GM12872 (cell line): ENCODE results near the gene REXO2.

Experiments used
- TF ChIP-seq, protein P1 (sequence below): IDR thresholded peaks from 3 replicates; pipeline ENCODE4 v1.5.1; 2011; ENCODE audit warnings: low read depth, mild to moderate bottlenecking, low read length, moderate library complexity; ENCODE audit not compliant: insufficient read depth

Gene REXO2

GRCh38 chr11:114399490-114400215, 39.6 kb upstream of the REXO2 start:
- TF ChIP-seq, protein P1, sequence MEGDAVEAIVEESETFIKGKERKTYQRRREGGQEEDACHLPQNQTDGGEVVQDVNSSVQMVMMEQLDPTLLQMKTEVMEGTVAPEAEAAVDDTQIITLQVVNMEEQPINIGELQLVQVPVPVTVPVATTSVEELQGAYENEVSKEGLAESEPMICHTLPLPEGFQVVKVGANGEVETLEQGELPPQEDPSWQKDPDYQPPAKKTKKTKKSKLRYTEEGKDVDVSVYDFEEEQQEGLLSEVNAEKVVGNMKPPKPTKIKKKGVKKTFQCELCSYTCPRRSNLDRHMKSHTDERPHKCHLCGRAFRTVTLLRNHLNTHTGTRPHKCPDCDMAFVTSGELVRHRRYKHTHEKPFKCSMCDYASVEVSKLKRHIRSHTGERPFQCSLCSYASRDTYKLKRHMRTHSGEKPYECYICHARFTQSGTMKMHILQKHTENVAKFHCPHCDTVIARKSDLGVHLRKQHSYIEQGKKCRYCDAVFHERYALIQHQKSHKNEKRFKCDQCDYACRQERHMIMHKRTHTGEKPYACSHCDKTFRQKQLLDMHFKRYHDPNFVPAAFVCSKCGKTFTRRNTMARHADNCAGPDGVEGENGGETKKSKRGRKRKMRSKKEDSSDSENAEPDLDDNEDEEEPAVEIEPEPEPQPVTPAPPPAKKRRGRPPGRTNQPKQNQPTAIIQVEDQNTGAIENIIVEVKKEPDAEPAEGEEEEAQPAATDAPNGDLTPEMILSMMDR = no peak

DNA sequence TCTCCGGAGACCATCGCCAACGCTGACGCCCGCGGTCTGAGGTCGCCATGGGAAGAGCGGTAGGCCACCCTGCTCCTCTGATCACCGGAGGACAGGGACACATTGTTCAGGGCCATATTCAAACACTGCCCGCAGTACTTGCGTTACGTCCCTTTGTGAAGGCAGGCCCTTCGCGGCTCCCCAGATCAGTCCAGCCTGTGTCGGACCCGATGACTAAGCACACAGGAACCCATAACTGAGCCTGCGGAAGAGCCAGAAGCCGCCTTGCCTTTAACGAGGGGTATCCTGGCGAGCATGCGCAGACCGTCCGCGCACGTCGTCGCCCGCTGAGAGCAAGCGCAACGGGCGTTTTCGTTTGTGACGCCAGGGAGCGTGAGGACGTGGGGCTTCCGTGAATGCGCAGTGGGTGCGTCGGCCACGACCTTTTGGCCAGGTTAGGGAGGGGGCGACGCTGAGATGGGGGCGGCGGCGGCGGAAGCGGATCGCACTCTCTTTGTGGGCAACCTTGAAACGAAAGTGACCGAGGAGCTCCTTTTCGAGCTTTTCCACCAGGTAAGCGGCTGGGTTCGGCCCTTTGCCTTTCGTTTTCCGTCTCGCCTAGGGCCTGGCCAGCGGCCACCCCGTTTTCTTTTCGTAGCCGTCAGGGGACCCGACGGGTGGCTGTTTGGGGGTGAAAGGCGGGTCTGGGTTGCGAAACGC, 38.9 kb upstream of the REXO2 start, which contains the start of the genes C11orf71 and RBM7:
TSS of gene C11orf71 (minus strand) at position 296 of the 699 bp plus-strand sequence. CDS start at position 116, 180 bp downstream.
TSS of gene RBM7 (plus strand) at position 451 of the 699 bp plus-strand sequence. CDS start at position 457, 6 bp downstream.
- TF ChIP-seq, protein P1 = no peak

DNA sequence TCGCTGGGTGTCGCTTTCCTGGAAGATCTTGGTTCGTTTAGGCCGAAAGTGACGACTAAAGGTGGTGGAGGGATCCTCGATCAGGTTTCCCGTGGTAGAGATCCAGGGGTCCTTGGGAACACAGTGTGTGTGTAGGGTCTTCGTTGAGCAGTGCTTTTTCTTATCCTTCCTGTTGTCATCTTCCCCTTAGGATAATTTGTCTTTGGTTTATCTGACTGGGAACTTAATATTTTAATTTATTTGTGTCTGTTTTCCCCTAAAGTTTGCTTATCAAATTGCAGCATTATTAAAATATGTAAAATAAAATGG, 38.4 kb upstream of the REXO2 start:
- TF ChIP-seq, protein P1 = 0 out of 3 replicates have a peak, but pooled peaks have one; percentile 21

DNA sequence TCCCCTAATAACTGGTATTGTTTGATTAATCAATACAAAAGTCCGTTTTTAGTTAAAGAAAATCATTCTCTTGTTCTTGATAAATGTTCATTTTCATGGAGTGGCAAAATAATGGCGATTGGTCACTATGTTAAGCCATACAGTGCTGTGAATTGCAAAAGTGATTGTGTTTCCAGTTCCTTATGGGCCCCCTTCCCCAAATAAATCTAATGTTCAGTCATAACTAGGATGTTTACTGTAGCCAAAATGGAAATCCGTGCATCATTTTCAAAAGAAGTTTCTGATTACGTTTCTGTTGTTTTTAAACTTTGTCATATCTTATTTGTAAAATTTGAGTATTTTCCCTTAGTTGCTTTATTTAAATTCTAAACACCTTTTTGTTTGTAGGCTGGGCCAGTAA, 38.0 kb upstream of the REXO2 start:
- TF ChIP-seq, protein P1 = no peak

- TF ChIP-seq, protein P1 = no peak
Observed at GRCh38 chr11:114412946-114413345, 26.3 kb upstream of the REXO2 start.

GRCh38 chr11:114413958-114414357, 25.3 kb upstream of the REXO2 start:
- TF ChIP-seq, protein P1 = no peak

DNA sequence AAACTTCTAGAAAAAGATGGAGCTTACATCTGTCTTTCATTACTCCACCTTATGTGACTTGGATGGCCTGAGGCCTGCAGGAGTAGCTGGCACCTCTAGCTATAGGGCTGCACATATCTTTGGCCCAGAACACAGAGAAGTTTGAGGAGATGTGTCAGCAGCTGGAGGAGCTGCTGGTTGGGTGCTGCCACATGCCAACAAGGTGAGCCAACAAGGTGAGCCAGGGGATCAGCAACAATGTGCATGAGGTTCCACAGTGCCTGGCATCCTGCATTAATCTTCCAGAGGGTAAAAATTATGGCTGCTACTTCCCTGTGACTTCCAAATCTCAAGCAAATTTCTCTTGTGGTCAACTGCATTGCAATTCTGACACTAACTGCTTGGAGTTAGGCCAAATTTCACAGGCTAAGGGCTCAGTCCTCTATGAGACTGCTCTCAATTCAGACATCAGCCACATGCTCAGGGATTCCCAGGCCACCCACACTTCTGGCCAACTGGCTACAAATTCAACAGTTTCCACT, 22.8 kb upstream of the REXO2 start:
- TF ChIP-seq, protein P1 = no peak
